Activated naive CD4-positive, alpha-beta T cell treated with anti-CD3 and anti-CD28 coated beads, Interleukin-2, amount 50 U/mL, for 72 hours (primary cell): ENCODE data around the gene ADCY6. TPM values are rescaled to one million over a fixed set of nuclear protein-coding genes. Genes with fewer than 3 reads are reported as not detected.
"Not testable (repeated sequence)": the region's sequence is repeated elsewhere in the genome, so short reads cannot be mapped to it uniquely, and the experiment has no call there.

Experiments used
- ATAC-seq, 2 donors: fragments of 150-1000 bp; cut with Tn5 transposase; 2 replicates each; pipeline ENCODE4 v1.10.0; 2021; ENCODE audit warnings: mild to moderate bottlenecking in 2 of 2, moderate library complexity in 2 of 2
- DNase-seq, 2 donors: peaks; one replicate each; pipeline ENCODE4 v3.0.0; 2021 to 2022; ENCODE audit warnings: low spot score in 2 of 2
- H3K27ac Mint-ChIP-seq, 2 donors: one replicate each; pipeline ENCODE4 v1.8.0; 2022; ENCODE audit warnings: mild to moderate bottlenecking in 2 of 2, mixed read lengths in 2 of 2
- H3K36me3 Mint-ChIP-seq, 2 donors: one replicate each; pipeline ENCODE4 v1.8.0; 2022; ENCODE audit warnings: mixed read lengths in 2 of 2
- H3K9me3 Mint-ChIP-seq, 2 donors: one replicate each; pipeline ENCODE4 v1.8.0; 2022; ENCODE audit warnings: mixed read lengths in 2 of 2
- total RNA-seq, 2 donors: library from RNA; stranded (reverse); gene quantifications; one replicate each; pipeline ENCODE4 v1.2.3, GENCODE V29; 2022

ADCY6 gene
- total RNA-seq, 2 donors from 2014 or later: 0.23 to 0.41 TPM

- ATAC-seq: no peak
- Mint-ChIP-seq H3K9me3 (no peaks in the 10 kb centered on the region), H3K36me3 (no peaks in the 10 kb centered on the region), H3K27ac (no peak overlapping the region)
- DNase-seq: no peak
Measured at GRCh38 chr12:48739618-48740269, 49.1 kb downstream of the ADCY6 start.

GRCh38 chr12:48736456-48736855, 52.4 kb downstream of the ADCY6 start:
- Mint-ChIP-seq H3K27ac (no peak overlapping the region), H3K9me3 (no peaks in the 10 kb centered on the region), H3K36me3 (no peaks in the 10 kb centered on the region)
- DNase-seq: no peak
- ATAC-seq: no peak

GRCh38 chr12:48728807-48729206, 60.1 kb downstream of the ADCY6 start:
- Mint-ChIP-seq H3K36me3 (no peaks in the 10 kb centered on the region), H3K27ac (no peak overlapping the region), H3K9me3 (no peaks in the 10 kb centered on the region)
- ATAC-seq (no peak), DNase-seq (no peak)

- not testable (repeated sequence) for ATAC-seq, H3K27ac Mint-ChIP-seq, DNase-seq
- Mint-ChIP-seq H3K9me3 (peaks cover 7 to 20% of the 10 kb centered on the region in 2 donors), H3K36me3 (peaks cover 22 to 42% of the 10 kb centered on the region in 2 donors)
Measured at GRCh38 chr12:48720737-48721136, 68.2 kb downstream of the ADCY6 start.

GRCh38 chr12:48720171-48720570, 68.7 kb downstream of the ADCY6 start:
- Mint-ChIP-seq H3K36me3 (peaks cover 23 to 47% of the 10 kb centered on the region in 2 donors), H3K9me3 (peaks cover 7 to 20% of the 10 kb centered on the region in 2 donors)
- DNase-seq, H3K27ac Mint-ChIP-seq, ATAC-seq: not testable (repeated sequence)

- H3K9me3 Mint-ChIP-seq: peaks cover 7 to 20% of the 10 kb centered on the region in 2 donors
- not testable (repeated sequence) for H3K27ac Mint-ChIP-seq, DNase-seq, ATAC-seq
- peaks cover 24 to 59% of the 10 kb centered on the region in 2 donors for H3K36me3 Mint-ChIP-seq
Measured at GRCh38 chr12:48719002-48719401, 69.9 kb downstream of the ADCY6 start.

- DNase-seq (no peak), ATAC-seq (no peak)
- Mint-ChIP-seq H3K9me3 (peaks cover 7 to 20% of the 10 kb centered on the region in 2 donors), H3K36me3 (peaks cover 33 to 71% of the 10 kb centered on the region in 2 donors), H3K27ac (peak overlapping the region; percentile 95 to 96)
Measured at GRCh38 chr12:48717252-48717695, 71.6 kb downstream of the ADCY6 start.

GRCh38 chr12:48716493-48717251, 72.2 kb downstream of the ADCY6 start, which contains the start of gene CCNT1:
Gene CCNT1, minus strand, starts transcription at chr12:48716707. Its CDS starts 32 bp downstream, at chr12:48716675.
- Mint-ChIP-seq H3K27ac (peak within 1 kb of the TSS; percentile 95 to 96), H3K9me3 (peaks cover 7 to 20% of the 10 kb centered on the region in 2 donors), H3K36me3 (peaks cover 33 to 71% of the 10 kb centered on the region in 2 donors)
- DNase-seq (peak; percentile 97 to 99), ATAC-seq (peak; percentile 96 to 97)

Other genes with a start within 250 kb of the ADCY6 start
- gene LALBA, start 219.0 kb downstream of the ADCY6 start, total RNA-seq: not detected
- 10 to 100 TPM; 45.9 to 58.5 TPM for gene KANSL2, start 106.9 kb downstream of the ADCY6 start, total RNA-seq
- gene CCNT1, start 72.4 kb downstream of the ADCY6 start, total RNA-seq: 10 to 100 TPM; 72.9 to 88.2 TPM
- 10 to 100 TPM; 11.0 to 15.3 TPM for gene CACNB3, start 29.4 kb upstream of the ADCY6 start, total RNA-seq
- 100 to 1,000 TPM in 1 of 2 donors, 10 to 100 TPM in 1; 90.7 to 121 TPM for gene DDX23, start 63.1 kb upstream of the ADCY6 start, total RNA-seq
- 10 to 100 TPM in 1 of 2 donors, 1 to 10 TPM in 1; 4.3 to 10.4 TPM for gene RND1, start 76.8 kb upstream of the ADCY6 start, total RNA-seq
- 10 to 100 TPM; 31.6 to 68.6 TPM for gene FKBP11, start 136.4 kb upstream of the ADCY6 start, total RNA-seq
- gene ARF3, start 168.4 kb upstream of the ADCY6 start, total RNA-seq: 100 to 1,000 TPM in 1 of 2 donors, 10 to 100 TPM in 1; 49.7 to 132 TPM
- 1 to 10 TPM in 1 of 2 donors, not detected in 1; 1.4 TPM for gene WNT10B, start 182.6 kb upstream of the ADCY6 start, total RNA-seq
- gene WNT1, start 189.2 kb upstream of the ADCY6 start, total RNA-seq: under 1 TPM in 1 of 2 donors, not detected in 1; 0.27 TPM
- 1 to 10 TPM in 1 of 2 donors, under 1 TPM in 1; 0.07 to 1.1 TPM for gene DDN, start 210.3 kb upstream of the ADCY6 start, total RNA-seq
- 10 to 100 TPM; 52.5 to 58.7 TPM for gene PRKAG1, start 229.7 kb upstream of the ADCY6 start, total RNA-seq